HCT116 (cell line): Measurements from ENCODE around the gene DELE1. TPM values are rescaled to one million over a fixed set of nuclear protein-coding genes. Genes with fewer than 3 reads are reported as not detected.
A peak's percentile ranks its signal among the peaks of the same experiment; 100 is the strongest.

Experiments used
- ATAC-seq: fragments of 200-7000 bp; cut with Tn5 transposase; 2 replicates; pipeline ENCODE4 v1.9.1; 2020; ENCODE audit warnings: mild to moderate bottlenecking, moderate library complexity
- BruUV-seq: library from RNA; stranded (reverse); fragments of 400-500 nt; replicated peaks from 2 replicates; lab custom pipeline; 2021; lab: Mats Ljungman, UMichigan
- CTCF ChIA-PET: fragments of 300-600 bp; sonication (Branson Sonifier 250); formaldehyde crosslinking; loops from one replicate; lab custom pipeline; 2021; ENCODE audit warnings: antibody characterized with exemption; lab: Charles Lee
- POLR2A ChIA-PET: fragments of 300-600, 350-600 bp; sonication (Branson Sonifier 250); formaldehyde crosslinking; loops from one replicate; lab custom pipeline; 2021; ENCODE audit warnings: antibody characterized with exemption; lab: Charles Lee
- RAD21 ChIA-PET, 2 experiments: fragments of 300-600 bp; sonication (Branson Sonifier 250); formaldehyde crosslinking; loops; one replicate each; lab custom pipeline; 2023; ENCODE audit warnings: low total read pairs in 2 of 2; ENCODE audit not compliant: uncharacterized antibody in 2 of 2, unreplicated experiment in 2 of 2, low non-redundant PET in 1 of 2; lab: Charles Lee
- DNase-seq: peaks from one replicate; pipeline ENCODE4 v3.0.0-alpha.2; 2010; ENCODE audit warnings: low read depth, low spot score
- H2AFZ ChIP-seq: fragments of 200-600 bp; shearing (Covaris generic), sonication (generic); 2 replicates; pipeline ENCODE4 v1.6.1; 2017; ENCODE audit warnings: low read depth, mixed run types, mixed read lengths, antibody characterized with exemption, low read length; ENCODE audit not compliant: poor library complexity, severe bottlenecking
- H3K27ac ChIP-seq: 2 replicates; pipeline ENCODE4 v1.5.1; 2012; ENCODE audit warnings: low read depth, low read length
- H3K27me3 ChIP-seq: fragments of 200-600 bp; sonication (generic); 2 replicates; pipeline ENCODE4 v1.6.1; 2016; ENCODE audit warnings: mixed run types, low read length, mixed read lengths; ENCODE audit not compliant: insufficient read depth
- H3K36me3 ChIP-seq, 2 experiments: fragments of 200-500 bp in 1 of 2; fragments of 200-600 bp in 1 of 2; sonication (Bioruptor generic) in 1 of 2; sonication (generic) in 1 of 2; 2 replicates each; pipeline versions ENCODE4 v1.5.1 to v1.6.1; 2014 to 2016; ENCODE audit warnings: low read length in 2 of 2, inconsistent platforms in 1 of 2, mixed read lengths in 1 of 2, mixed run types in 1 of 2; ENCODE audit not compliant: insufficient read depth in 2 of 2, control insufficient read depth in 1 of 2
- H3K4me1 ChIP-seq, 2 experiments: fragments of 200-600 bp in 1 of 2; sonication (generic) in 1 of 2; 2 replicates each; pipeline versions ENCODE4 v1.5.1 to v1.6.1; 2012 to 2017; ENCODE audit warnings: low read length in 2 of 2, inconsistent platforms in 1 of 2, mild to moderate bottlenecking in 1 of 2, mixed read lengths in 1 of 2, mixed run types in 1 of 2, moderate library complexity in 1 of 2; ENCODE audit not compliant: insufficient read depth in 2 of 2, control insufficient read depth in 1 of 2
- H3K4me2 ChIP-seq: fragments of 200-600 bp; sonication (generic); 2 replicates; pipeline ENCODE4 v1.6.1; 2017; ENCODE audit warnings: mixed run types, low read length, mixed read lengths
- H3K4me3 ChIP-seq, 2 experiments: fragments of 200-600 bp in 1 of 2; sonication (generic) in 1 of 2; replicated peaks in 1 of 2; 2 replicates each; pipeline ENCODE4 v1.5.1; 2011 to 2016; ENCODE audit warnings: low read length in 2 of 2, control low read depth in 1 of 2, low read depth in 1 of 2, mild to moderate bottlenecking in 1 of 2, mixed read lengths in 1 of 2, mixed run types in 1 of 2
- H3K79me2 ChIP-seq: fragments of 200-600 bp; sonication (generic); 2 replicates; pipeline ENCODE4 v1.6.1; 2017; ENCODE audit warnings: mild to moderate bottlenecking, mixed run types, low read length, moderate library complexity, mixed read lengths; ENCODE audit not compliant: insufficient read depth
- H3K9ac ChIP-seq: fragments of 200-600 bp; sonication (generic); 2 replicates; pipeline ENCODE4 v1.6.1; 2016; ENCODE audit warnings: low read length, mixed read lengths
- H3K9me2 ChIP-seq: fragments of 200-600 bp; sonication (generic), shearing (Covaris generic); 2 replicates; pipeline ENCODE4 v1.6.1; 2017; ENCODE audit warnings: mixed run types, mild to moderate bottlenecking, moderate library complexity; ENCODE audit not compliant: insufficient read depth
- H3K9me3 ChIP-seq, 2 experiments: fragments of 200-500 bp in 1 of 2; fragments of 200-600 bp in 1 of 2; sonication (Bioruptor generic) in 1 of 2; sonication (generic) in 1 of 2; 2 replicates each; pipeline ENCODE4 v1.6.1; 2014 to 2017; ENCODE audit warnings: low read length in 2 of 2, mixed read lengths in 2 of 2, inconsistent platforms in 1 of 2, low read depth in 1 of 2, mild to moderate bottlenecking in 1 of 2, mixed run types in 1 of 2, moderate library complexity in 1 of 2; ENCODE audit not compliant: control insufficient read depth in 1 of 2, insufficient read depth in 1 of 2
- H4K20me1 ChIP-seq: fragments of 200-600 bp; sonication (generic), shearing (Covaris generic); 2 replicates; pipeline ENCODE4 v1.6.1; 2017; ENCODE audit warnings: mixed run types, mild to moderate bottlenecking, moderate library complexity; ENCODE audit not compliant: insufficient read depth
- CEBPB ChIP-seq: IDR thresholded peaks from 2 replicates; pipeline ENCODE4 v1.6.1; 2012; ENCODE audit warnings: low read depth
- EGR1 ChIP-seq: IDR thresholded peaks from 2 replicates; pipeline ENCODE4 v1.6.1; 2012; ENCODE audit warnings: low read depth
- ELF1 ChIP-seq: IDR thresholded peaks from 2 replicates; pipeline ENCODE4 v1.6.1; 2012; ENCODE audit warnings: low read depth, borderline replicate concordance
- EZH2 ChIP-seq: fragments of 200-600 bp; sonication (generic); IDR thresholded peaks from 2 replicates; pipeline ENCODE4 v1.6.1; 2017; ENCODE audit warnings: antibody characterized with exemption, mixed run types
- EZH2phosphoT487 ChIP-seq: fragments of 200-600 bp; IDR thresholded peaks from 2 replicates; pipeline ENCODE4 v1.6.1; 2018; ENCODE audit warnings: antibody characterized with exemption, borderline replicate concordance
- JUND ChIP-seq: IDR thresholded peaks from 2 replicates; pipeline ENCODE4 v1.6.1; 2012
- POLR2A ChIP-seq: IDR thresholded peaks from 2 replicates; pipeline ENCODE4 v1.7.0; 2011; ENCODE audit warnings: borderline replicate concordance; ENCODE audit not compliant: insufficient read depth, insufficient read length; ENCODE audit errors: extremely low read depth
- POLR2AphosphoS5 ChIP-seq: IDR thresholded peaks from 2 replicates; pipeline ENCODE4 v1.6.1; 2011; ENCODE audit warnings: mild to moderate bottlenecking, low read depth, low read length, moderate library complexity
- RAD21 ChIP-seq: IDR thresholded peaks from 2 replicates; pipeline ENCODE4 v1.6.1; 2012; ENCODE audit warnings: low read depth, mild to moderate bottlenecking
- SP1 ChIP-seq: IDR thresholded peaks from 2 replicates; pipeline ENCODE4 v1.6.1; 2012; ENCODE audit warnings: low read depth
- YY1 ChIP-seq: IDR thresholded peaks from 2 replicates; pipeline ENCODE4 v1.6.1; 2011; ENCODE audit warnings: low read length, low read depth, moderate library complexity, mild to moderate bottlenecking; ENCODE audit not compliant: insufficient replicate concordance; ENCODE audit errors: extremely low read depth
- ZBTB33 ChIP-seq: IDR thresholded peaks from 2 replicates; pipeline ENCODE4 v1.6.1; 2011; ENCODE audit warnings: mild to moderate bottlenecking, low read length, moderate library complexity; ENCODE audit not compliant: insufficient replicate concordance; ENCODE audit errors: extremely low read depth
- ZFX ChIP-seq: fragments of 450-650 bp; IDR thresholded peaks from 2 replicates; pipeline ENCODE4 v1.6.1; 2017
- ZNF274 ChIP-seq: fragments of 200-500 bp; sonication (Bioruptor generic); IDR thresholded peaks from 2 replicates; pipeline ENCODE4 v1.6.1; 2014; ENCODE audit warnings: mild to moderate bottlenecking, low read depth, low read length, inconsistent platforms
- intact Hi-C: fragments of 100-400 bp; cut with micrococcal nuclease; formaldehyde crosslinking; loops from 2 replicates; pipeline ENCODE4 v1.10.0; 2022
- total RNA-seq: library from RNA; stranded (reverse); gene quantifications from one replicate; pipeline ENCODE4 v1.2.1, GENCODE V29; 2021; ENCODE audit not compliant: unreplicated experiment

DELE1 gene
- total RNA-seq, 1 experiment from 2014 or later: 74.1 TPM

DNA sequence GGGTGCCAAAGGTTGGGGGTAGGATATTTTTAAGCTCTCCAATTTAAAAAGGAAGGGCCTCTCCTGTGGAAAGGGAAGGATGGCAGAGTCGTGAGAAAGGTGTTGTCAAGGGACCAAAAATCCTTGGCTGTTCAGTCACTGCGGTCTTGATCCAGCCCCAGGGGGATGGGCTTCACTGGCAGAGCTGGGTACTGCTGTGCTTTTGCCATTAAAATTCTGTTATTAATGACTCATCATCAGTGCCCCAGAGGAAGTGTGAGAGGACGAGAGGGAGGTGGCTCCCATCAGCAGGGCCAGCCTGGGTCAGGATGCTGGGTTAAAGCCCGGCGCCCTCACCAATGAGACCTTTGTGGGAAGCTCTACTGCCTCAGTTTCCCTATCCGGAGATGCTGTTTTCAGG is 17.6 kb downstream of the DELE1 start:
- Histone ChIP-seq H3K27ac (peak overlapping the region; percentile 53), H3K4me3 (0 out of 4 replicates have a peak overlapping the region, but pooled peaks of 1 of the 2 experiments have one; percentile 6), H2AFZ (no peak overlapping the region), H3K79me2 (no peaks in the 10 kb centered on the region), H3K4me2 (peak overlapping the region; percentile 39), H3K4me1 (peaks cover 5 to 17% of the 10 kb centered on the region in 2 experiments; a peak in 3 of 4 replicates), H3K36me3 (peaks cover 18% of the 10 kb centered on the region in 2 experiments), H4K20me1 (no peaks in the 10 kb centered on the region), H3K9ac (no peak overlapping the region), H3K27me3 (no peaks in the 10 kb centered on the region), H3K9me2 (no peaks in the 10 kb centered on the region), H3K9me3 (no peaks in the 10 kb centered on the region)
- ChIA-PET RAD21 (interaction anchor here in 1 of 2 experiments (0.9 kb wide), 1 partner anchor 250 kb away, joined by 3 read pairs; no protein-coding TSS in a partner anchor), CTCF (interaction anchor here (0.8 to 3.6 kb wide), 4 partner anchors 20 to 62 kb away, joined by 3 to 19 read pairs (median 4); partner anchors contain the start of gene RNF14), POLR2A (interaction anchor here (0.9 kb wide), 1 partner anchor 18 kb away, joined by 6 read pairs; the partner anchor contains the start of gene DELE1)
- ATAC-seq (peak; percentile 68), DNase-seq (no peak)
- TF ChIP-seq ZFX (no peak), SP1 (0 out of 2 replicates have a peak, but pooled peaks have one; percentile 23), JUND (peak; percentile 51)
- no TSS peak for BruUV-seq
- intact Hi-C loops: no loop called here

GRCh38 chr5:141941779-141942178 is 18.1 kb downstream of the DELE1 start:
- no TSS peak for BruUV-seq
- H3K4me1 ChIP-seq: peaks cover 5 to 17% of the 10 kb centered on the region in 2 experiments; a peak in 3 of 4 replicates
- H3K9me3 ChIP-seq: no peaks in the 10 kb centered on the region
- no peak overlapping the region for H3K9ac ChIP-seq
- DNase-seq (no peak), ATAC-seq (no peak)
- H4K20me1 ChIP-seq: no peaks in the 10 kb centered on the region
- peak overlapping the region; percentile 39; the same call in 1 of the 2 replicates for H3K4me2 ChIP-seq
- H3K27ac ChIP-seq: no peak overlapping the region
- ChIA-PET POLR2A (interaction anchor here (0.9 to 2.1 kb wide), 2 partner anchors 18 kb away, joined by 6 to 7 read pairs; partner anchors contain the start of gene DELE1), RAD21 (no interaction called here), CTCF (interaction anchor here (0.8 to 3.6 kb wide), 3 partner anchors 19 to 63 kb away, joined by 4 to 19 read pairs (median 5); partner anchors contain the start of gene RNF14)
- no peaks in the 10 kb centered on the region for H3K9me2 ChIP-seq
- TF ChIP-seq POLR2A (no peak), RAD21 (no peak), EZH2phosphoT487 (no peak), ELF1 (no peak), ZNF274 (no peak), ZFX (no peak), EGR1 (no peak), EZH2 (no peak), ZBTB33 (no peak), CEBPB (no peak), POLR2AphosphoS5 (no peak), JUND (no peak), SP1 (no peak), YY1 (no peak)
- peaks cover 13 to 14% of the 10 kb centered on the region in 2 experiments for H3K36me3 ChIP-seq
- H2AFZ ChIP-seq: no peak overlapping the region
- H3K4me3 ChIP-seq: no peak overlapping the region
- no peaks in the 10 kb centered on the region for H3K79me2 ChIP-seq
- intact Hi-C loops: no loop called here
- H3K27me3 ChIP-seq: no peaks in the 10 kb centered on the region
